SKM-1 (cell line): Measurements from ENCODE around the gene LMAN1.

Experiments
- DNase-seq: peaks from one replicate; lab custom pipeline; 2025; ENCODE audit not compliant: unreplicated experiment; lab: John Stamatoyannopoulos, UW

LMAN1 gene

GRCh38 chr18:59360381-59360780 lies 1.3 kb upstream of the LMAN1 start:
- no peak for DNase-seq

- peak; percentile 53 for DNase-seq
Observed at GRCh38 chr18:59359576-59359952, 499 bp upstream of the LMAN1 start.

- no peak for DNase-seq
Observed at GRCh38 chr18:59358414-59358711, 702 bp downstream of the LMAN1 start.

GRCh38 chr18:59357928-59358327 lies 1.1 kb downstream of the LMAN1 start:
- DNase-seq = no peak

GRCh38 chr18:59354731-59355130 lies 4.3 kb downstream of the LMAN1 start:
- DNase-seq = no peak

- no peak for DNase-seq
Observed at GRCh38 chr18:59353079-59353680, 5.9 kb downstream of the LMAN1 start.

GRCh38 chr18:59352250-59352855 lies 6.7 kb downstream of the LMAN1 start:
- no peak for DNase-seq

GRCh38 chr18:59345556-59345955 lies 13.5 kb downstream of the LMAN1 start:
- DNase-seq = no peak

- DNase-seq = no peak
Observed at GRCh38 chr18:59344996-59345395, 14.1 kb downstream of the LMAN1 start.

GRCh38 chr18:59343926-59344325 lies 15.1 kb downstream of the LMAN1 start:
- no peak for DNase-seq

GRCh38 chr18:59340817-59341216 lies 18.2 kb downstream of the LMAN1 start:
- DNase-seq = no peak

GRCh38 chr18:59340312-59340711 lies 18.8 kb downstream of the LMAN1 start:
- DNase-seq = no peak

- DNase-seq = no peak
Observed at GRCh38 chr18:59332986-59333385, 26.1 kb downstream of the LMAN1 start.

- no peak for DNase-seq
Observed at GRCh38 chr18:59328683-59329082, 30.4 kb downstream of the LMAN1 start.

GRCh38 chr18:59325965-59326364 lies 33.1 kb downstream of the LMAN1 start:
- DNase-seq = no peak

GRCh38 chr18:59324623-59324971 lies 34.5 kb downstream of the LMAN1 start:
- no peak for DNase-seq

- DNase-seq = no peak
Observed at GRCh38 chr18:59323931-59324622, 35.0 kb downstream of the LMAN1 start.

GRCh38 chr18:59318460-59319050 lies 40.5 kb downstream of the LMAN1 start, which contains the start of gene CPLX4:
CPLX4 (minus strand) TSS chr18:59318649; CDS start chr18:59318462, 187 bp downstream.
- DNase-seq = no peak

GRCh38 chr18:59311631-59312030 lies 47.4 kb downstream of the LMAN1 start:
- DNase-seq = no peak

- DNase-seq = no peak
Observed at GRCh38 chr18:59308938-59309260, 50.2 kb downstream of the LMAN1 start.

GRCh38 chr18:59308248-59308937 lies 50.7 kb downstream of the LMAN1 start:
- DNase-seq = peak; percentile 61

GRCh38 chr18:59306640-59307039 lies 52.4 kb downstream of the LMAN1 start:
- DNase-seq = no peak
